GM10248 (cell line): ENCODE results near the gene PDZRN4.
A peak's percentile ranks its signal among the peaks of the same experiment; 100 is the strongest.
"Not testable (repeated sequence)": the region's sequence is repeated elsewhere in the genome, so short reads cannot be mapped to it uniquely, and the experiment has no call there.

Experiments
- CTCF ChIA-PET: fragments of 300-600 bp; sonication (Branson Sonifier 250); formaldehyde crosslinking; extraction: SDS; loops from one replicate; lab custom pipeline; 2021; ENCODE audit warnings: antibody characterized with exemption; lab: Yijun Ruan, JAX
- POLR2A ChIA-PET: fragments of 350-650 bp; sonication (Branson Sonifier 250); formaldehyde crosslinking; extraction: SDS; loops from one replicate; lab custom pipeline; 2020; ENCODE audit warnings: antibody characterized with exemption; lab: Yijun Ruan, JAX
- DNase-seq: peaks from one replicate; pipeline ENCODE4 v3.0.0; 2012; ENCODE audit errors: extremely low spot score
- CTCF ChIP-seq: IDR thresholded peaks from 2 replicates; pipeline ENCODE4 v1.5.1; 2012; ENCODE audit warnings: mild to moderate bottlenecking, low read depth; ENCODE audit errors: extremely low read depth, missing control alignments, control extremely low read depth

The PDZRN4 gene

GRCh38 chr12:41167701-41168100 lies 20.4 kb upstream of the PDZRN4 start:
- POLR2A ChIA-PET: no interaction called here
- CTCF ChIA-PET: interaction anchor here (1.5 kb wide), 1 partner anchor 17 kb away, joined by 4 read pairs; no protein-coding TSS in a partner anchor
- DNase-seq: no peak
- TF ChIP-seq CTCF: no peak

GRCh38 chr12:41174602-41175001 lies 13.5 kb upstream of the PDZRN4 start:
- POLR2A ChIA-PET: no interaction called here

DNA sequence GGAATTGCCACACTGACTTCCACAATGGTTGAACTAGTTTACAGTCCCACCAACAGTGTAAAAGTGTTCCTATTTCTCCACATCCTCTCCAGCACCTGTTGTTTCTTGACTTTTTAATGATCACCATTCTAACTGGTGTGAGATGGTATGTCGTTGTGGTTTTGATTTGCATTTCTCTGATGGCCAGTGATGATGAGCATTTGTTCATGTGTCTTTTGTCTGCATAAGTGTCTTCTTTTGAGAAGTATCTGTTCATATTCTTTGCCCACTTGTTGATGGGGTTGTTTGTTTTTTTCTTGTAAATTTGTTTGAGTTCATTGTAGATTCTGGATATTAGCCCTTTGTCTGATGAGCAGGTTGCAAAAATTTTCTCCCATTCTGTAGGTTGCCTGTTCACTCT lies 8.6 kb upstream of the PDZRN4 start:
- POLR2A ChIA-PET, CTCF ChIA-PET, DNase-seq: not testable (repeated sequence)

More at GRCh38 chr12:41174602-41175001, 13.5 kb upstream of the PDZRN4 start:
- no peak for TF ChIP-seq CTCF
- no peak for DNase-seq
- CTCF ChIA-PET: no interaction called here

GRCh38 chr12:41184864-41185263 lies 3.3 kb upstream of the PDZRN4 start:
- ChIA-PET CTCF (interaction anchor here (0.8 to 1.3 kb wide), 2 partner anchors 10 to 21 kb away, joined by 3 to 4 read pairs; no protein-coding TSS in a partner anchor), POLR2A (no interaction called here)
- TF ChIP-seq CTCF: no peak
- DNase-seq: no peak

DNA sequence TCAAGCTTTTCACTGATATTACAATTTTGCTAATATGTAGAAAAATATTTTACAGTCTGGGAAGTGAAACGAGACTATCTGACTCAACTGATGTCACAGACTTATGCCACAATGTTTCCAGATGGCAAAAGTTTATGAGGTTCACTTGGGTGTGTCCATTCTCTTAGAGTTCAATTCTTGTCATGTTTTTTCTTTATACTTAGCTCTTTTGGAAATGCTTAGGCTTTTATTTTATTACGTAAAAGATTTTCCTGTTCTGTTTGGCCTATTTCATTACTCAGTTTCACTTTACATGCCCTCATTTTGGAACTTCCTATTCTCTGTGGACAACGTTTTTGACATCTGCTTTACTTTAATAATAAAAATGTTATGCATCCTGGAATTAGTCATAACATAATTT lies 2.1 kb upstream of the PDZRN4 start:
- CTCF ChIA-PET: interaction anchor here (1.2 to 1.3 kb wide), 2 partner anchors 9 to 90 kb away, joined by 3 to 4 read pairs; no protein-coding TSS in a partner anchor
- POLR2A ChIA-PET: no interaction called here
- no peak for TF ChIP-seq CTCF
- no peak for DNase-seq

GRCh38 chr12:41188841-41189394 lies 798 bp downstream of the PDZRN4 start:
- ChIA-PET CTCF (no interaction called here), POLR2A (no interaction called here)
- DNase-seq: peak; percentile 3
- TF ChIP-seq CTCF: no peak

- no peak for TF ChIP-seq CTCF
- ChIA-PET POLR2A (no interaction called here), CTCF (interaction anchor here (1.0 to 2.5 kb wide), 2 partner anchors 10 to 16 kb away, joined by 4 to 9 read pairs; no protein-coding TSS in a partner anchor)
- DNase-seq: peak; percentile 5
Measured at GRCh38 chr12:41189395-41190251, 1.5 kb downstream of the PDZRN4 start.
